ENCODE data around the gene FREY1.
"Not testable (repeated sequence)": the region's sequence is repeated elsewhere in the genome, so short reads cannot be mapped to it uniquely, and the experiment has no call there.

Gene FREY1

GRCh38 chr11:45909594-45910475, 2.8 kb upstream of the FREY1 start:
- Histone ChIP-seq H3K9ac (ENCODE audit: low read depth, low read length, poor library complexity, severe bottlenecking) (no peak overlapping the region), H3K36me3 (ENCODE audit: insufficient read depth, low read length) (peaks cover 19% of the 10 kb centered on the region; the same call in 1 of the 2 replicates), H3K9me2 (replicated peaks; ENCODE audit: low read depth, low read length) (no peaks in the 10 kb centered on the region), H3K9me3 (ENCODE audit: insufficient read depth, low read depth, low read length) (no peaks in the 10 kb centered on the region), H3K4me1 (ENCODE audit: insufficient read depth, low read length, poor library complexity, severe bottlenecking) (peaks cover 15% of the 10 kb centered on the region), H3K27me3 (ENCODE audit: insufficient read depth, low read length, poor library complexity, severe bottlenecking) (no peaks in the 10 kb centered on the region), H4K20me1 (ENCODE audit: insufficient read depth, low read length, poor library complexity, severe bottlenecking) (no peaks in the 10 kb centered on the region), H3K4me2 (ENCODE audit: low read depth, low read length, poor library complexity, severe bottlenecking) (no peak overlapping the region), H3K79me2 (ENCODE audit: insufficient read depth, low read length) (no peaks in the 10 kb centered on the region; the same call in 1 of the 2 replicates), H3K4me3 (ENCODE audit: low read length, poor library complexity, severe bottlenecking) (no peak overlapping the region), H3F3A (ENCODE audit: low read depth) (no peaks in the 10 kb centered on the region), H2AFZ (ENCODE audit: low read length) (no peak overlapping the region)
- TF ChIP-seq EZH2phosphoT487 (IDR thresholded peaks at IDR 0.05; ENCODE audit: borderline replicate concordance) (no peak), CTCF (conservative IDR thresholded peaks at IDR 0.05; ENCODE audit: low read length) (no peak)

GRCh38 chr11:45907911-45908370, 870 bp upstream of the FREY1 start:
- Histone ChIP-seq H3K4me3 (ENCODE audit: low read length, poor library complexity, severe bottlenecking) (no peak overlapping the region), H4K20me1 (ENCODE audit: insufficient read depth, low read length, poor library complexity, severe bottlenecking) (no peaks in the 10 kb centered on the region), H3K4me2 (ENCODE audit: low read depth, low read length, poor library complexity, severe bottlenecking) (no peak overlapping the region), H3K4me1 (ENCODE audit: insufficient read depth, low read length, poor library complexity, severe bottlenecking) (peaks cover 15% of the 10 kb centered on the region), H3K36me3 (ENCODE audit: insufficient read depth, low read length) (peaks cover 5% of the 10 kb centered on the region; the same call in 1 of the 2 replicates), H3K9ac (ENCODE audit: low read depth, low read length, poor library complexity, severe bottlenecking) (no peak overlapping the region), H3K9me2 (replicated peaks; ENCODE audit: low read depth, low read length) (no peaks in the 10 kb centered on the region), H3K9me3 (ENCODE audit: insufficient read depth, low read depth, low read length) (no peaks in the 10 kb centered on the region), H3F3A (ENCODE audit: low read depth) (no peaks in the 10 kb centered on the region), H3K27me3 (ENCODE audit: insufficient read depth, low read length, poor library complexity, severe bottlenecking) (no peaks in the 10 kb centered on the region), H3K79me2 (ENCODE audit: insufficient read depth, low read length) (no peaks in the 10 kb centered on the region), H2AFZ (ENCODE audit: low read length) (no peak overlapping the region)
- TF ChIP-seq EZH2phosphoT487 (IDR thresholded peaks at IDR 0.05; ENCODE audit: borderline replicate concordance) = no peak

GRCh38 chr11:45906096-45906682, 882 bp downstream of the FREY1 start:
- H3K9me2 ChIP-seq (replicated peaks; ENCODE audit: low read depth, low read length) = no peaks in the 10 kb centered on the region
- no peak overlapping the region for H3K4me2 ChIP-seq (ENCODE audit: low read depth, low read length, poor library complexity, severe bottlenecking)
- H3K36me3 ChIP-seq (ENCODE audit: insufficient read depth, low read length) = peaks cover 5% of the 10 kb centered on the region; the same call in 1 of the 2 replicates
- peak overlapping the region; percentile 27 for H3K9ac ChIP-seq (ENCODE audit: low read depth, low read length, poor library complexity, severe bottlenecking)
- no peak for TF ChIP-seq EZH2phosphoT487 (IDR thresholded peaks at IDR 0.05; ENCODE audit: borderline replicate concordance)
- TF ChIP-seq CTCF (conservative IDR thresholded peaks at IDR 0.05; ENCODE audit: low read length) = no peak
- no peaks in the 10 kb centered on the region for H3K79me2 ChIP-seq (ENCODE audit: insufficient read depth, low read length)
- no peak overlapping the region for H2AFZ ChIP-seq (ENCODE audit: low read length)
- H4K20me1 ChIP-seq (ENCODE audit: insufficient read depth, low read length, poor library complexity, severe bottlenecking) = no peaks in the 10 kb centered on the region
- peaks cover 15% of the 10 kb centered on the region for H3K4me1 ChIP-seq (ENCODE audit: insufficient read depth, low read length, poor library complexity, severe bottlenecking)
- H3K4me3 ChIP-seq (ENCODE audit: low read length, poor library complexity, severe bottlenecking) = no peak overlapping the region
- no peaks in the 10 kb centered on the region for H3K9me3 ChIP-seq (ENCODE audit: insufficient read depth, low read depth, low read length)
- H3K27me3 ChIP-seq (ENCODE audit: insufficient read depth, low read length, poor library complexity, severe bottlenecking) = no peaks in the 10 kb centered on the region
- H3F3A ChIP-seq (ENCODE audit: low read depth) = no peaks in the 10 kb centered on the region

- not testable (repeated sequence) for H3K4me3 ChIP-seq (ENCODE audit: low read length, poor library complexity, severe bottlenecking); H3K9me2 ChIP-seq (replicated peaks; ENCODE audit: low read depth, low read length); H3K27me3 ChIP-seq (ENCODE audit: insufficient read depth, low read length, poor library complexity, severe bottlenecking); H3K79me2 ChIP-seq (ENCODE audit: insufficient read depth, low read length); H2AFZ ChIP-seq (ENCODE audit: low read length); H4K20me1 ChIP-seq (ENCODE audit: insufficient read depth, low read length, poor library complexity, severe bottlenecking); H3K4me2 ChIP-seq (ENCODE audit: low read depth, low read length, poor library complexity, severe bottlenecking); H3F3A ChIP-seq (ENCODE audit: low read depth); H3K36me3 ChIP-seq (ENCODE audit: insufficient read depth, low read length); H3K9me3 ChIP-seq (ENCODE audit: insufficient read depth, low read depth, low read length)
- H3K4me1 ChIP-seq (ENCODE audit: insufficient read depth, low read length, poor library complexity, severe bottlenecking) = peaks cover 15% of the 10 kb centered on the region
- peak overlapping the region; percentile 27 for H3K9ac ChIP-seq (ENCODE audit: low read depth, low read length, poor library complexity, severe bottlenecking)
These were observed 1.5 kb downstream of the FREY1 start for GRCh38 chr11:45905576-45905975.

All from Loucy (cell line).